ENCODE results near the gene KCNN4.

KCNN4 gene

GRCh38 chr19:43747557-43748204, 33.1 kb downstream of the KCNN4 start:
- no peak for DNase-seq

DNA sequence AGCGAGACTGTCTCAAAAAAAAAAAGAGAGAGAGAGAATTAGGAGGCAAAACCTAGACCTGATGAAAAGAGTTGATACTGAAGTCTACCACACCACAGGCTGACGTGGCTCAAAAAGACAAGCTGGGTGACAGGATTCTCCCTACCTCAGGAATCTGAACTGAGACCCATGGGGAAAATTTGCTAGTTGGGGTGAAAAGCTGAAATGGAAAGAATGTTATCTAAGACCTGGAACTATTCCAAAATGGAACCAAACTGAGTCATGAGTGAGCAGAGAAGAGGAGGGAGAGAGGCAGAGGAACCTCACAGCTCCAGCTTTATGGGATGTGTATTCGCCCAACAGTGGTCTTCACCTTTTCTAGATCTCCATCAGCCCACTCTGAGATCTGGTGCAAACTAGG, 37.7 kb downstream of the KCNN4 start:
- no peak for DNase-seq

DNA sequence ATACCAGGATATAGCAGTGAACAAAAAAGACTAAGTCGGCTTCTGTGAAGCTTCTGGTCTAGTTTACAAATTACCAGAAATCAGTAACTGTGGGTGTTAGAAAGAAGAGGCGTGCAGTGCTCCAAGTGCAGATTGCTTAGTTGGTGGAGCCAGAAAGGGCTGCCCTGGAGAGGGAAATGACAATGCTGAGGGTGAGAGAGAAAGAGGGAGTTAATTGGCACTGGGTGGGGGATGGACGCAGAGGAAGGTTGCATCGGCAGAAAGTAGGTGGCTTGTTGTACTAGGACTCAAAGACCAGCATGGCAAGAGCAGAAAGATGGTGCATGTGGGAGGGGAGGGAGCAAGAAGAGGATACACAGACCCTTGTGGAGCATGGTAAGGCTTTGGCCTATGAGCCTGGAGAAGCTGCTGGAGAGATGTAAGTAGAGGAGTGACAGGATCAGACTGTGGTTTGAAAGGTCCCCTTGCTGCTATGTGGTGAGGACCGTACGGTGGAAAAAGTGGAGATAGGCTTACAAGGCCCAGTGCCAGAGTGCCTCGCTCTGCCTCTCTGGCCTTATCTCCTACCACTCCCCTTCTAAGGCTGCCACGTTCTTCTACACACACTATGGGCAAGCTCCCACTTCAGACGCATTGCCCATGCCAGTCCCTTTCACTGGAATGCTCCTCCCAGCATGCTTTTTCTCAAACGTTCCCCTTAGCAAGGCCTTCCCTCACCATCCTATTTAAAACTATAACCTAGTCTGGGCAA, 39.5 kb downstream of the KCNN4 start:
- no peak for DNase-seq

GRCh38 chr19:43739439-43740235, 41.1 kb downstream of the KCNN4 start:
- DNase-seq, result no peak

- no peak for DNase-seq
These were observed 42.0 kb downstream of the KCNN4 start for GRCh38 chr19:43738780-43739211.

DNA sequence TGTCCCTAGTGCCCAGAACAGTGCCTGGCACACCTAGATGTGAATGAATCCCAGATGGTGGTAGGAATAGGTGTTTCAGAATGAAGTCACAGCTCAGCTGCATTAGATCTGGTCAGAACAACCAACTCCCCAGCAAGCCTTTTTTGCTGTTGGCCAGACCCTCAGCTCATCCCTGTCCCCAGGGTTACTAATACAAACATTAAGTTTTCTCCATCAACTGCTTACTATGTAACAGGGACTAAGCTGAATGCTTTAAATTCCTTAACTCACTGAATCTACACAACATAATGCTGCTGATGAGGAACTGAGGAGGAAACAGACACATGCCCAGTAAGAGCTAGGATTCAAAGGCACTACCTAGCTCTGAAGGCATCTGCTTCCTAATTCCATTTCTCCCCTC, 44.8 kb downstream of the KCNN4 start:
- no peak for DNase-seq

- no peak for DNase-seq
These were observed 45.8 kb downstream of the KCNN4 start for GRCh38 chr19:43735013-43735412.

GRCh38 chr19:43731846-43732245, 48.9 kb downstream of the KCNN4 start:
- DNase-seq, result no peak

GRCh38 chr19:43731346-43731745, 49.4 kb downstream of the KCNN4 start:
- DNase-seq, result no peak

DNA sequence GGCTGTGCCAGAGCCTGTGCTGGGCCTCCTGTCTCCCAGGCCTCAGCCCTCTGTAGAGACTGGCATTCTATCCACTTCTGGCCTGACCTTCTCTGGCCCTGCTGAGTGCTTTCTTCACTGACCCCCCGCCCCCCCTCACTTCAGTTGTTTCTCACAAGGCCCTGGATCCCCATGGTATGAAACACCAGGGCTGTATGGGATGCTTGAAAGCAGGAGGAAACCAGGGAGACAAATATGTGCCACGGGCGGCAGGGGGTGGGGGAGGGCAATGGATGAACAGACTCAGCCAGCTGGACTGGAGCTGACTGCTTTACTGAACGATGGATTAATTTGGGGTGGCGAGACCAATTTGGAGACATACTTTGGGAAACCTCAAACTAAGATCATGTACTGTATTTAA, 50.9 kb downstream of the KCNN4 start:
- no peak for DNase-seq

DNA sequence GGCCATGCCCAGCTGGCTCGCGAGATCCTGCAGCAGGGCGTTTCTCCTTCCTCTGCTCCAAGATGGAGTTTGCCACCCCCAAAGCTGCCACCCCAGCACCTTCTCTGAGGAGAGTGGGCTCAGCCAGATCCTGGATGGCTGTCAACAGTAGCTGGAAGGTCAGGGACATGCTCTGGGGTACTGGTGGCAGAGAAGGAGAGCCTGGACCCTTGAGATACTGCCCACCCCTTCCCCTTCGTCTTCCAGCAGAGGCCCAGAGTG, 53.2 kb downstream of the KCNN4 start:
- no peak for DNase-seq

DNA sequence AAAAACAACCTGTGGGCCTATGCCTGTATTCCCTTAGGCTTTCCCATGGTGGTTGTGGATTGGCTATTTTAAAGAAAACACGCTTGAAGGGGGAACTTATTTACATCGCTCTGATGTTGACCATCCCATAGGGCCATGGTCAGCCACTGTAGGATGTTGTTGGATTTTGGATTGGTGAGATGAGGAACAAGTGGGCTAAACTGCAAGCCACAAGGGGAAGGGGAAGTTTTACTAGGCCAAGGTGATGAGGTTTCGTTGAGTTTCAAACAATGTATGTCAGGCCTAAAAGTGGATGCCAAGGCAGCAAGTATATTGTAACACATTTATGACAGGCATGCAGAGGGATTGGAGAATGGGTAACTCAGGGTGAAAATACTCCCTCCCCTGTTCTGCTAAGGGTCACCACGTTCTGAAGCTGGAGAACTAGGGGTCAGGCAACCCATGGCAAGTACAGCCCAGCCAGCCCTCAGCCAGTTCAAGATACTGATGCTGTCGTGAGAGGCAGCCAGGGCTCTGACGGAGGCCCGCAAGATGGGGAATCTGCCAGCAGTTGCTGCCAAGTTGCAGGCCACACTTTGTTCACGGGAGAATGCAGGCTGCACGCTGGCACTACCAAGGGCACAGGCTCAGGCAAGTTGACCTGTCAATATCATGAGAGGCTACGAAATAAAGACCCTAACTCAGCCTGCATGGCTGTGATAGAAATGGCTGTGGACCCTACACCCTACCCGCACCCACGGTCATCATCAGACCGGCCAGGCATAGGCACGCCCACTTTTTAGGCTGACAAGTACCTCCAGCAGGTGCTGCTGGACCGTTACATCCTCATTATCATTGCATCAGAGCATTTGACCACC, 53.8 kb downstream of the KCNN4 start:
- no peak for DNase-seq

- DNase-seq, result no peak
These were observed 55.3 kb downstream of the KCNN4 start for GRCh38 chr19:43725468-43725867.

GRCh38 chr19:43724896-43725295, 55.9 kb downstream of the KCNN4 start:
- DNase-seq, result no peak

GRCh38 chr19:43723588-43723987, 57.2 kb downstream of the KCNN4 start:
- no peak for DNase-seq

DNA sequence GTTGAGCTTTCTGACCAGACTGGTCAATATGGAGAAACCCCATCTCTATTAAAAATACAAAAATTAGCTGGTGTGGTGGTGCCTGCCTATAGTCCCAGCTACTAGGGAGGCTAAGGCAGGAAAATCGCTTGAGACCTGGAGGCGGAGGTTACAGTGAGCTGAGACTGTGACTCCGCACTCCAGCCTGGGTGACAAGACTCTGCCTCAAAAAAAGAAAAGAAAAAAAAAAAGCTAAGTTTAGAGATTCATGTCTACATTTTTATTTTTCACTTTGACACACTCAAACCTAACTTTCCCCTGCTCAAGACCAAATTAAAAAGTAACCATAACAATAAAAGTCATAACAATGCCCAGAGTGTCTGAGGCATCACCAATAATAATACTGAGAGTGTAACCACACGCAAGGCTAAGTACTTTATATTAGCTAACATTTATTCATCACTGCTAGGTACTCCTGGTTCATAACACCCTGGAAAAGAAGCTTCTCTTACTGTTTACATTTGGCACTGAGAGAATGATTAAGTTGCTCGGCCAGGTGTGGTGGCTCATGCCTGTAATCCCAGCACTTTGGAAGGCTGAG, 59.2 kb downstream of the KCNN4 start:
- no peak for DNase-seq

DNA sequence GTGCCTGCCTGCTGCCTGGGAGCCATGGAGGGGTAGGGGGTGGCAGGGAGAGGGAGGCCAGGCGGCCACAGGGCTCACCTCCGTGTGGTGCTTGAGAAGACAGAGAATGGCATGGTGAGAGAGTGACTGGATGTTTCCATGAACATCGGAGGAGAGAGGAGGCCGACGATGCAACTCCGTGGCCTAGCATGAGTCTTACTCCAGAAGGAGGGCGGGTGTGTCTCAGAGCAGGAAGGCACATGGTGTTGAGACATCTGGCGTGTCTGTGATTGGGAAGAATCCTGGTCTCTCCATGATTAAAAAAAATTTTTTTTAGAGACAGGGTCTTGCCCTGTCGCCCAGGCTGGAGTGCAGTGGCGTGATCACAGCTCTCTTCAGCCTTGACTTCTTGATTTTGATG, 59.8 kb downstream of the KCNN4 start:
- DNase-seq, result no peak

GRCh38 chr19:43719918-43720317, 60.9 kb downstream of the KCNN4 start:
- DNase-seq, result no peak

- DNase-seq, result no peak
These were observed 61.4 kb downstream of the KCNN4 start for GRCh38 chr19:43719378-43719868.

GRCh38 chr19:43718627-43719377, 62.0 kb downstream of the KCNN4 start:
- no peak for DNase-seq
